NCI-H510A treated with DMSO at 0.1 percent for 48 hours (cell line): ENCODE measurements around the gene FBLN5.
"Not testable (repeated sequence)": the region's sequence is repeated elsewhere in the genome, so short reads cannot be mapped to it uniquely, and the experiment has no call there.

Experiments used
- DNase-seq: peaks from one replicate; lab custom pipeline; 2025; lab: John Stamatoyannopoulos, UW

Gene FBLN5

DNA sequence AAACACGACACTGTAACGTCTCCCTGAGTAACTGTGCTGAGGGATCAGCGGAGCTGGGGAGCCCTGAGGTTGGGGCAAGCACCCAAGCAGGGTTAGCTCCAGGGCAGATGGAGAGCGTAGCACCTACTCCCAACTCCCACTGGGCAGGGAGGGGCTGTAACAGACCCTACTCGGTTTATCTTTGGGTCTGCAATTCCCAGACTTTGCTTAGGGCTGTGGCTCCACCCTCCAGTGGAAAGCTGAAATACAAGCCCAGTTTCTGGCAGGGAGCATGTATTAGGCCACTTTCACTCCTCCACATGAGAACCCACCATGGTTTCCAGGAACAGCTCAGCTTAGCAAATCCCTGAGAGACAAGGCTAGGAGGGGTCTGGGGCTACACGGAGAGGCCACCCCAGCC is 62.8 kb downstream of the FBLN5 start:
- no peak for DNase-seq

DNA sequence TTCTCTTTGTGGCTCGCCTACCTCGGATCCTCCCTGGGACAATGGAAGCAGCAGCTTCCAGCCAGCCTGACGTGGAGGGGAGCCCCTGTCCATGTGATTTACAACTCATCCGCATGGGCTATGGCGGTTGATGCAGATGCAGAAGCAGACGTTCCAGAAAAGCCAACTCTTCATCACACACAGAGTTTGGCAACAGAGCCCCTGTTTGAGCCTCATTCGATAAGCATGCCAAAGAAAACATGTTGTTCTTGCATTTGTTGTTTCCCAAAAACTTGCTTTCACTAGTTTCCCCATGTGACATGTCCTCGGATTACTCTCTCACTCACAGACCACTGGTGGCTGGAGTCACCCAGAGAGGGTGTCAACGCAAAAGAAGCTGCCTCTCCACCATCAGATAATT is 63.7 kb downstream of the FBLN5 start:
- no peak for DNase-seq

DNA sequence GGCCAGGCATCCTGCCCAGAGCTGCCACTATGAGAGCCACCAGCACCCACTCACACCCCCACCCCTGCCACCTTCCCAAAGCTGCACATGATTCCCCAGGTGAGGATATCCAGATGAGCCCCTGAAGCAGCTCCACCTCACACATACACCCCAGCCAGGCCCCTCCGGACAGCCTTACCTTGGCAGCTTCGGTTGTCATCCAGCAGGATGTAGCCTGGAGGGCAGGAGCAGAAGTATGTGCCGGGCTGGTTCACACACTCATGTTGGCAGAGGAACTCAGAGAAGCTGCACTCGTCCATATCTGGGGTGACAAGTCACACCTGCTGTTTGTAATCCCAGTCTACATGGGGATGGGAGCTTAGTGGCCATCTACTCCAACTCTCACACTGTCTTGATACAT is 64.7 kb downstream of the FBLN5 start:
- DNase-seq: no peak

DNA sequence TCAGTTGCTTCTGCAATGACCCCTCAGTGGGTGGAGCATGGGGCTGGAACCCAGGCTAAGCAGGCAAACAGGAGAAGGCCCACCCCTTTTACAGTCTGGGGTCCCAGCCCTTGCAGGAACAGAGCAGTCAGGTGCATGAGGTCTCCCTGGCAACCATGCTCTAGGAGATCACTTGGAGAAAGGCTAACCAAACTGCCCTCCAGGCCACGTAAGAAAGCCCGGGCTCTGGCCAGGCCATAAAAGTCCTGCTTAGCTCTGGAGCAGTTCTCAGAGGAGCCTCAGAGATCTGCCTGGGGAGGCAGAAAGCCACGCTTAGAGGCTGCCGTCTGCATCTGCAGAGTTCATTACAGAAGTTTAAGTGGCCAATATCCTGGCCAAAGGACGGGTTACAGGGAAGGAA is 65.1 kb downstream of the FBLN5 start:
- no peak for DNase-seq

DNA sequence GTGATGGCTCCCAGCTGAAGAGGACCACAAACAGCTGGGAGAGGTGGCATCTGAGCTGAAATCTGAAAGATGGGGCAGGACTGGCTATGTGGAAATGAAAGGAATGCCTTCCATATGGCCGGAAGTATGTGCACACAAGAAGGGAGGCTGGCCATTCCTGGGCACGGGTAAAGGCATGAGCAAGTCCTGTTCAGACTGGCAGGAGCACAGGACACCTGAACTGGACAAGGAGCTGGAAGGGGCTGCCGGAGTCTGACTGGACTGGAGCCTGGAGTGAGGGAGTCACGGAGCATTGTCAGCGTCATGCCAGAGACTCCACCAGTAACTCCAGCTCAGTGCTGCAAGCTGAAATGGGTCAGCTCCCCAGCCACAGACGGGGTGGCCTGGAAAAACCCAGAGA is 68.3 kb downstream of the FBLN5 start:
- DNase-seq: no peak

DNA sequence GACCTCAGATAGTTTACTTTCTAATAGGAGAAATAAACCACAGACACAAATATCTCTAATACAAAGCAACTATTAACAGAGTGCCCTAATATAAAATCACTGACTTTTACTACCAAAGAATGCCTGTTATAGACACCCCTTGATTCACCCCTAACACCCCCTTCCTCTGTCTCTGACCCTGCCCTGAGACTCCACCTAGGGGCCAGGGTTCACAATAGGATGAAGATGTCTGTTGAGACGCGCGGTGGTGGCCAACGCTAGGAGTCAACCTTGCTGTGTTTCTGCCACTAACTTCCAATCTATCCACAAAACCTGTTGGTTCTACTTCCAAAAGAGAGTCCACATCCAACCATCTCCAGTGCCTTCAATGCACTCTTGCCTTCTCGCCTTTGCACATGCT is 69.2 kb downstream of the FBLN5 start:
- no peak for DNase-seq

DNA sequence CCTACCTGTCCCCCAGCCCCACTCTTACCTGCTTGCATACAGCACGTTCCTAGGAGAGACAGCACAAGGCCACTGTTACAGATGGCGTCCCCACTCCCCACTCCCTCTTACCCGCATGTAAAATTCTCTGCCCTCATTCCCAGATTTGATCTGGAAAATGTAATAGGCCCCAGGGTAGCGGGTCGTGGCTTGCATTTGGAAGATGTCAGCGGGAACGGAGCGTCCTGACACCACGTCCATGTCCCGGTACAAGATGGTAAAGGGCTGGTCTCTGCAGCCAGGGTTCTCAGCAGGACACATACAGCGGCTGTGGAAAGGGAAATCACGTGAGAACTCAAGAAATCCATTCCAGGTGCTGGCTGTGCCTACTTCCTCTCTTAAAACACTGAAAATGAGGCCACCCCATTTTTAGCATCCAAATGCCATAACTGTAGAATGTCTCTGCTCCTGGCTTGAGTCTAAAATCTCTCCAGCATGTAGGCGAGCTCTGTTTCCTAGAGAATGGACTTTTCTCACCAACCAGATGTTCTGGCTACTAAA is 70.0 kb downstream of the FBLN5 start:
- no peak for DNase-seq

DNA sequence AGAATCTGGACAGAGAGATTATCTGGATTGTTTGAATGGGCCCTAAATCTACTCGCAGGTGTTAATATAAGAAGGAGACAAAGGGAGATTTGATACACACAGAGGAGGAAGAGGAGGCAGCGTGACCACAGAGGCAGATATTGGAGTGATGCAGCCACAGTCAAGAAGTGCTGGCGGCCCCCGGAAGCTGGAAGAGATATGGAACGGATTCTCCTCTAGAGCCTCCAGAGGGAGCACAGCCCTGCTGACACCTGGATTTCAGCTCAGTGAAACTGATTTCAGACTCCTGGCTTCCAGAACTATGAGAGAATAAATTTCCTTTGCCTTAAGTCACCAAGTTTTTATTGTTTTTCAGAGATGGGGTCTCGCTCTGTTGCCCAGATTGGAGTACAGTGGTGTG is 71.0 kb downstream of the FBLN5 start:
- DNase-seq: no peak

DNA sequence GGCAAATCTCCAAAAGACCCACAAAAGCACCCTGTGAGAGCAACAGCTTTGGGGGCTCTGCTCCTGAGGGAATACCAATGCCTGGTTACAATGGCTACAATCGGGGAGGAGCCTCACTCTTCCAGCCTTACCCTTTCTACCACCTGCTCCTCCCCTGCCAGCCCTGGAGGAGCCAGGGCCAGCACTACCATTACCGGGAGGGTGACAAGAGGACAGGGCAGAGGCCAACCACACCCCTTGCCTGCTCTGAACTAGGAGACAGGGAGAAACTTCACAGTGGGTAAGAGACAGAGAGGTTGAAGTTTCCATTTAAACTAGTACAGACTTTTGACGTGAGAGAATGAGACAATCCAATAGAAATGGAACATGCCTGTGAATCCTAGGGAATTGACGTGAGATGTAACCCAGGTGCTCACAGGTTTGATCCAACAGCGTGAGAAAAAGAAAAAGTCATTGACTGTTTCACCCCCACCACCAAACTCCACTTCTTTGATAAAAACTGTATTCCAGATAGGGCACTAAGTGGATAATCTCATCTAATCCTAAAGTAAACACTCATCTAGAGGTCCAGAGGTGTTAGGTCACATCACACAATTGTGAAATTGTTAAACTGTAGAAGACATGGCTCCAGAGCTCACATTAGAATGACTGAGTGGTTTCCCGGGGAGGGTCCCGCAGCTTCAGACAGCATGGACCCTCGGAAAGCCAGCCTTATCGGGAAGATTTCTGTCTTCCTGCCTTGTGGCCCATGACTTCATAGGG is 71.8 kb downstream of the FBLN5 start:
- DNase-seq: no peak

DNA sequence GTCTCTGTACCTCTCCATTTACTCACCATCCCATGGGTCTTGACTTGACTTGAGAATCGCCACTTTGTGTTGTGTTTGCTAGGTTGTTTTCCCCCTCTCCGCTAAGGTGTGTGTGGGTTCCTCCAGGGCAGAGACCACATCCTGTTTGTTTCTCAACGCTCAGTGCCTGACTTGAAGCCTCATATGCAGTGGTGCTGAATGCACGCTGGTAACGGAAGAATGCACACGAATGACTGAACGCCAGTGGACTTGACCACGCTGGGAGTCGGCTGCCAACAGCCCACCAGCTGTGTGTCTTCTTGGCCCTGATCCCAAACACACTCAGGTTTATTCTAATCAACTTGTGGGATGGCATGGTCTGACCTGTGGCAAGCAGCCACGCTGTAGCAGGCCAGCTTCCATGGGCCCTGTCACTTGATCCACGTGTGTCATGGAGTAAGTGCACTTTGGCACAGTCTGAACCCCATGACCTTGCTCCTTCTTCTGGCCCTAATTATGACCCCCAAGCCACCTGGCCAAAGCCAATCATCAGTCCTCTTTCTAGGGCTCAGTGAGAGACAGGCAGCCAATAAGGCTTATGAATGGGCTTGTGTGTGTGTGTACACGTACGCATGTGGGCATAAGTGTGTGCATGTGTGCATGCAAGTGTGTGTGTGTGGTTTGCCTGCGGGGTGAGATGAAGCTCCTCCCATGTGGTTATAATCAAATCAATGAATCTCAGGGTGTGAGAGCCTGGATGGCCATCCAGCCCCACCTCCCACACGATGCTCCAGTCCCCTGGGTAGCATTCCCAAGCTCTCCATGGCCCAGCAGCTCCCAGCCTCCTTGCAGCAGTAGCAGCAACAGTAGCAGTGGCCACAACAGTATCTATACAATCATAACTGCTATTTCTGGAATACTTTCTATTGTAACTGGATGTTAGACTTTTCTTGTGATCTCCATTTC is 73.8 kb downstream of the FBLN5 start:
- peak; percentile 20 for DNase-seq

DNA sequence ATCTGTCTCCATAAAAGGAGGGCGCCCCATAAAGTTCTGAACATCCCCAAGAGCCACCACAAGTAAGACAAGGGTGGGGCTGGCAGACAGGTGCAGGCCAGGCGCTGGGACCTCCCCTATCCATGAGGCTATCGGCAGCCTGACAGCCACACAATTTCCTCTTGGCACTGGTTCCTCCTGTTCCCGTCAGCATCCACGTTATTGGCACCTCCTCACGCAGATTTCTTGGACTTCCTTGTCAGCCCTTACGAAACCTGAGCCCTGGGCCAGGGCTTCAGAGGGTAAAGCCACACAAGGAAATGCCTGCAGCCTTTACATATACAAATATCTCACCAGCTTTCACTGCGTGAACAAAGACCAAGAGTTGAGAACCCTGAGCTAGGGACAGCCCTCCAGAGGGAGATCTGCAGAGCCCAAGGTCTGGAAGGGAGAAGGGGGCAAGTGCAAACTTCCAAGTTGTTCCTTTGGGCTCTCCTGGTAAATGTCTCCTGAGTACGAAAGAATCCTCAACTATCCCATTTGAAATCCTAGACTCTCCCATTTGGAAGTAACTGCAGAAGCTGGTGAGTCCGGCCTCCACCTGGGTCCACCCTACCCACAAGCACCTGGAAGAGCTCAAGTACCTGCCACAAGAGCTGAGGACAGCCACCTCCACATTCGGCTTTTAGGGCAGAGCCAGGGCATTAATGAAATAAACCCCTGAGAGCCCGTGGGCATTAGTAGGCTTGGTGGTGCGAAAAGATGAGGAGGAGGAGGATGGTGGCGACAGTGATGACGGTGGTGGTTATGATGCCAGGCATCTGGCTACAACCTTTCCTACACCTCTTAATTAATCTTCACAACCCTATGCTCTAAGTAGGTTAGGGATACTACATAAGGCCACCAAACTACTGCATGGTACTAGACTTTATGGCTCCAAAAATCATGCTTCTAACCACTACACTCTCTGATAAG is 74.7 kb downstream of the FBLN5 start:
- peak; percentile 39 for DNase-seq

DNA sequence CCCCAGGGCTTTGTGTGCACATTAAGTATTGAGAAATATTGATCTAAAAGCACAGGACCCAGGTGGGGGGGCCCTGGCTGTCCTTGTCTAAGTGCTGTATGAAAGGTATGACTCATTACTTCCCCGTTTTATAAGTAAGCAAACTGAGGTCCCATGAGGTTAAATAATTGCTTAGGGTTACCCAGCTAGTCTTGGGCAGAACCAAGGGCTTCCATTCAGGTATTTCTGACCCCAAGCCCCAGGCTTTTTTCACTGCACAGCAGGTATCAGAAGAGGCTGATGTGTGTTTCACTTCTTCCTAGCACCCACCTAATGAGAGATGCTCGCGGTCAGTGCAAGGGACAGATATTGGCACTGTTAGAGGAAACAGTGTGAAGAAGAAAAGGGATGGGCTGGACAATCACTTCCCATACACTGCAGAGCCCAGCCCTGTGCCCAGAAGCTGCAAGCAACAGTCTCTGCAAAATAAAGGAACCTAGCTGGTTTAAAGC is 75.4 kb downstream of the FBLN5 start:
- no peak for DNase-seq

DNA sequence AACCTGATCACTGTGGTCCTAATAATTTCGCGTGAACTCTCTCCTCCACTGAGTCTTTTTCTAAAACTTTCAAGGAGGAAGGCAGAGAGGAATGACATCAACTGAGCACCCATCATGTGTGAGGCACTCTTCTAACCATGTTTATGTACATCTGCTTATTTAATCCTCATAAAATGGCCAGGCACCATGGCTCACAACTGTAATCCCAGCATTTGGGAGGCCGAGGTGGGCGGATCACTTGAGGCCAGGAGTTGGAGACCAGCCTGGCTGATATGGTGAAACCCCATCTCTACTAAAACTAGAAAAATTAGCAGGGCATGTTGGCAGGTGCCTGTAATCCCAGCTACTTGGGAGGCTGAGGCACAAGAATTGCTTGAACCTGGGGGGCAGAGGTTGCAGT is 76.1 kb downstream of the FBLN5 start:
- not testable (repeated sequence) for DNase-seq

DNA sequence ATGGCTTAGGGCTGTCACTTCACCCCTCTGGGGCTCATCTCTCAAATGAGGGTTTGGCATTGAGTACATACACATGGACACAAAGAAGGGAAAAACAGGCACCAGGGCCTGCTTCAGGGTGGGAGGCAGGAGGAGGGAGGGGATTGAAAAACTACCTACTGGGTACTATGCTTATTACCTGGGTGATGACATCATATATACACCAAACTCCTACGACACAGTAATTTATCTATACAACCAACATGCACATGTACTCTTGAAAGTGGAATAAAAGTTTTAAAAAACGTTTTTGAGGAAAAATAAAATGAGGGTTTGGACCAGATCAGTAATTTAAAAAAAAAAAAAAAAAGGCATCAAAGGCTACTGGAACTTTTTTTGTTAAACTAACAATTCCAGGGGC is 76.6 kb downstream of the FBLN5 start:
- no peak for DNase-seq

DNA sequence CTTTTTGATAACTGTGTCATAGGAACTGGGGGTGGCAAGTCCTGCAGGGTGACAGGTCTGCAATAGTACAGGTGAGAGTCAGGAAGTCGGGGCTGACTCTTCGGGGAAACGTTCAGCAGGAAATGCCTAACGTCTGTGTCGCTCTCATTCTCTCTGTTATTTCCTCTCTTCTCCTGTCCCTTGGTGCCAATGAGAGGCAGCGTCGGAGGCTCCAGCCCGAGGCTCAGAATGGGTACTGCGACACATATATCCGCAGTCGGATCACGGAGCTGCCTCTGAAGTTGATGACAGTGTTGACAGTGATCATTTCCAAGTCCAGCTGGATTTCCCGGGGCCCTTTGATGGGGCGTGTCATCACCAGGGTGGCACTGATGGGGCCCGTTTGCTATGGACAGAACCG is 77.5 kb downstream of the FBLN5 start:
- peak; percentile 16 for DNase-seq

DNA sequence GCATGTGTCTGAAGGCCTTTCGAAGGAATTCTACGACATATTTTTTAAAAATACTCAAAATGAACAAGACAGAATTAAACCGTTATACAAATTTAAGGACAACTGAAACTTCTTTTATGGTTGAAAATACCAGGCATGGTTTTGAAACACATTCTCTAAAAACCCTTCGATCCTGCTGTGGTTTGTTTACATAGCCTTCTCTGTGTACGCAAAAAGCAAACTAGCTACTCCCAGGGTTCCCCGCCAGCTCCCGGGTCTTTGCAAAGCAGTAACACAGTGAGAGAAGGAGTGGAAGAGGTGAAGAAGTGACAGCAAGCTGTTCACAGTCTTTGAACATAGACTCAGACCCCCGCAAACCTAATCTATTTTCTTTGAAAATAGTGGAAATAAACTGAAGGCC is 77.9 kb downstream of the FBLN5 start:
- DNase-seq: peak; percentile 33

DNA sequence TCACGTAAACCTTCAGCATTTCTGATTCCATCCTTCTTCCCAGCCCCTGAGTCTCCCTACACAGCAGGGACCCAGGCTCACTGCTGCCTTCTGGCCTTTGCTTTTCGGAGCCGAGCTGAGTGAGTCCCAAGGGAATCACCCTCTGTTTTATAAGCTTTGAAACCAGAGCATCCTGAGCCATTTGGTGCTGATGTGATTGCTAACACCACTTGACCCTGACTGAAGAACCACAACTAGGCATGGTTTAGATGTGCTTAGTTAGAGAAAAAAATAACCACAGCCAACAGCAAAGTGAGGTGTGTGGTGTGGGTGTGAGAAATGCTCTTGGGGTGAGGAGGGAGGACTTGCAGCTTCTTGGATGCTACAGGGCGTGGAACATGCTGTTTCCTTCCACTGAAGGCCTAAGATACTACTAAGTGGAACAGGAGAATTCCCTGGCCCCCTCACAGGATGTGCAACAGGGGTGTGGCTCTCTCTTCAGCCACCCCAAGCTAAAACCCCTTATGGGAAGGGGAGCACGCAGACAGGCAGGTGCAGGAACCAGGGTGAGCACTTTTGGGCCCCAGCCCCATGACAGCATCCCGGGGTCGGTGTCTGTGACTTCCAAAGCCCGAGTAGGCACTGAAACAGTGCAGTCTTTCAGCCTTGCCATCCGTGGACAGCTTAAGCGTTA is 80.0 kb downstream of the FBLN5 start, which contains the start of gene TC2N:
Gene TC2N, minus strand, starts transcription at position 221 of the 673 bp plus-strand sequence. CDS start 53,767 bp downstream, outside the sequence.
- no peak for DNase-seq

DNA sequence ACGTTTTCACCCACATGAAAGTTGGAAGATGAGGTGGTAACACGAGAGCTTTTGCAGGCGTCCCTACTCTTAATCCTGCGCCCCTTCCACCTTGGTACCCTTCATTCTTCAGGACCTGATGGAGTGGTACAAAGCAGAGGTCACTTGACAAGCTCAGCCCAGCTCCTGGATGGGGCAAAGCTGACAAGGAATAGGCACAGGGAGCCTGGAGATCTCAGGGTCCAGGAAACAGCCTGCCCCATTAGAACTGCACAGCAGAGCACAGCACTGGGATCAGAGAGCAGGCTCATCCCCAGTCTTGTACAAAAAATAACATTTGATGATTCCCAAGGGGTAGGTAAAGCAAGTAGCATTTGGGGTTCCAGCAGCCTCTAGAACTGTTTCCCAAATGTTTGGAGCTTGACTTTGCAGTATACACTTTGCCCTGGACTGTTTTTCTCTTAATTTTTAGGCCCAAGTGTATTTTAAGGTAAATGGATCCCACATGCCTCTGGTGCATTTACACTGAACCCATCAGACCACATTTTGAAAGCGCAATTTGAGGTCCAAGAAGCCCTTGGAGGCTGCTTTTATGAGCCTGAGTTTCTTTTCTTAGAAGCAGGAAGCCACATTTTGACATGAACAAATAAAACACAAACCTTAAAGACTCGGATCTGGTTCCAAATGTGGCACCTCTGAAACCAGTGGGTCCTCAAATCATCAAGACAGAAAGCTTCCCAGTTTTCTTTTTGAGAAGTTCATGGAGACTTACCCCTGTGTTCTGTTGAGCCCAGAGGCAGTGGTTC is 80.8 kb downstream of the FBLN5 start:
- no peak for DNase-seq

DNA sequence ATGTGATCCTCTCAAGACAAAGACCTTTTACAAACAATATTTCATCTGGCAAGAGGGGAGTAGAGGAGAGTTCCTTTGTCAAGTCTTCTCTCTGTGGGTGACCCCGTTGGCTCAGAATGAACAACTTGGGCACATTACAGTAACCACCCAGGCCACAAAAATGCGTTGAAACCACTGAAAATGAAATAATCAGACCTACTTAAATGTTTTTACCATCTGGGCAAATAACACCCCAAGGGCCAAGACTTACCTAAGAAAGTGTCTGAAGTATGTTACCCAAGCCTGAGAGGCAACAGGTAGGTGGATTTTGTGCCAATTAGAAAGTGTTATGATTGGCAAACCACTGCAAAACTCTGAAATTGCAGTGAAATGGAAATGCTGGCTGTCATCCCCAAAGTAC is 81.4 kb downstream of the FBLN5 start:
- no peak for DNase-seq

DNA sequence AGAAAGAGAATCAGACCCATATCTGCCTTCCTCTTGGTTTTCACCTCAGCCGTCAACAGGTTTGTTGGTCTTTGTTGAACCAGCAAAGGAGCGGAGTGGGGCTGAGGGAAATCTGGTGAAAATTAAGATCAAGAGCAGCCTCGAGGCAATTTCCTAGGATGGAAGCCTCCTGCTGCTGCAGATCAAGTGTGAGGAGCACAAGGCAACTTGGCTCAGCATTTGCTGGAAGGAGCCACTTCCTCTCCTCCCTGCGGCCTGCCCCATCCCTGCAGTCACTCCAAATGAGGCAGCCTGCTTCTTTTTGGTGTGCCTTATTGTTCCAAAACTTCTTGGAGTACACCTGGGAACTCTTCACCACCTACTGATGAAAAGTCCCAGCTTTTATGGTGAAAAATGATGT is 85.1 kb downstream of the FBLN5 start:
- DNase-seq: no peak
